ENCODE results near the gene LRP5.
"Not testable (repeated sequence)": the region's sequence is repeated elsewhere in the genome, so short reads cannot be mapped to it uniquely, and the experiment has no call there.

LRP5 gene

DNA sequence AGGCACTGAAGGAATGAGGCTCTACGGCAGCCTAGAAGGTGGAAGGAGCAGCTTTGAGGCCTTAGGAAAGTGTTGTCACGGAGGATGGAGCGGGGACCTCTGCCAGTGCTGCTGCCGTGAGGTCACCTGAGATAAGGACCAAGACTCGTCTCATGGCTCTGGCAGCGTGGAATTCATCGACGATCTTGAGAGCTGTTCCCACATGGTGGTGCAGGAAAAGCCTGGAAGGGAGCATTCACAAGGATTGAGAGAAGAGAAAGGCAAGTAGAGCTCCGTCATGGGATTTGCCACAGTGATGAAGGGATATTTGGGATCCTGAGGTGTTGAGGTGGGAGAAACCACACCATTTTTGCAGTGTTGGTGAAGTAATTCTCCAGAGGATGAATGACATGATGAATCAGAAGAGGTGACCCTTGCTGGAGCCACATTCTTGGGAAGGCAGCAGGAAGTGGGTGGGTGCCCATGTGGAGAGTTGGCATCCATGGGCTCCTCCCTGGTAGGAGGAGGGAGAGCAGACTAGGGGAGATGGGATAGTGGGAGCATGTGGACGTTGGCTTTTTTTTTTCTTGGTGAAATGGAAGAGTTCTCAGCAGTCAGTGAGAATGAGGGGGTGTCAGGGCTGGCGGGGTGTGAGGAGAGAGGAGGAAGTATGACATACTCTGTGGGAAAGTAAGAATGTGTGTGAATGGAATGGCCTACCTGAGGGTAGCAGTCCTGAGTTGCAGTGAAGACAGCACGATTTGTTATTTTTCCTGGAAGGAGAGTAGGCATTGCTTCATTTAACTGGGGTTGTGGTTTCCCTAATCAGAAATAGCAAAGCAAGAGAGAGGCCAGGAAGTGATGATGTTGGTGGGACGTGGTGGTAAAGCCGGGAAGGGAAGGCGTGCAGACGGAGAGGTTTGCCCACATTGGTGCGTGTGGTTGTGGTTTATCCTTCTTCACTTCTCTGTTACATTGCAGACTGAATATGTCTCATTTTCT is 159.3 kb downstream of the LRP5 start:
- no peak for DNase-seq

DNA sequence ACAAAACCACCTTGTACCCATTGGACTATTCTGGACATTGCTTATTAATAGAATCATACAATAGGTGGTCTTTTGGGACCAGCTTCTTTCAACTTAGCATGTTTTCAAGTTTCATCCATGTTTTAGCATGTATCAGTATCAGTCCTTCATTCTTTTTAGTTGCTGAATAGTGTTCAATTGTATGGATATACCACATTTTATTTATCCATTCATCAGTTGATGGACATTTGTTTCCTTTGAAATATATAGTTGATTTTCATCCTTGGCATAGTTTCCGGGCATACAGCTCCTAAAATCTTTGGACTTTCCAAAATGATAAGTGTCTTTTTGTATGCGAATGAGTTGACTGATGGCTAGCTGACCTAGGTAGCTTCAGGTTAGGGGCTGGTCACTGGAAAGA is 160.4 kb downstream of the LRP5 start:
- DNase-seq, result no peak

DNA sequence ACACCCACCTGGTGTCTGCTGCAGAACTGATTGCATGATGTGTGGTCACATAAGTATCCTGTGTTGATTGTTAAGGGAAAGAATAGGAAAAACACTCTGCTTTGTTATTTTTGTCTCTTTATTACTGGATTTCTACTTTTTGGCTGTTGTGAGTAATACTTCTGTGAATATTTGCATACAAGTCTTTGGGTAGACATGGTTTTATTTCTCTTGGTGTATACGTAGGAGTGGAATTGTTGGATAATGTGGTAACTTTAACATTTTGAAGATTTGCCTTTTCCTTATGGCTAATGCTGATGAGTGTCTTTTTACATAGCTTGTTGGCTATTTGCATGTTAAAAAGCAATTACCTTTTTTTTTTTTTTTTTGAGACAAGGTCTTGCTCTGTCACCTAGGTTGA is 161.3 kb downstream of the LRP5 start:
- no peak for DNase-seq

DNA sequence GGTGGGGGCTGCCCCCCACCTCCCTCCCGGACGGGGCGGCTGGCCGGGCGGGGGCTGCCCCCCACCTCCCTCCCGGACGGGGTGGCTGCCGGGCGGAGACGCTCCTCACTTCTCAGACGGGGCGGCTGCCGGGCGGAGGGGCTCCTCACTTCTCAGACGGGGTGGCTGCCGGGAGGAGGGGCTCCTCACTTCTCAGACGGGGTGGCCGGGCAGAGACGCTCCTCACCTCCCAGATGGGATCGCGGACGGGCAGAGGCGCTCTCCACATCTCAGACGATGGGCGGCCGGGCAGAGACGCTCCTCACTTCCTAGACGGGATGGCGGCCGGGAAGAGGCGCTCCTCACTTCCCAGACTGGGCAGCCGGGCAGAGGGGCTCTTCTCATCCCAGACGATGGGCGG is 163.2 kb downstream of the LRP5 start:
- DNase-seq, result not testable (repeated sequence)

- no peak for DNase-seq
Measured at GRCh38 chr11:68479390-68479789, 167.0 kb downstream of the LRP5 start.

- no peak for DNase-seq
Measured at GRCh38 chr11:68480193-68480592, 167.8 kb downstream of the LRP5 start.

DNA sequence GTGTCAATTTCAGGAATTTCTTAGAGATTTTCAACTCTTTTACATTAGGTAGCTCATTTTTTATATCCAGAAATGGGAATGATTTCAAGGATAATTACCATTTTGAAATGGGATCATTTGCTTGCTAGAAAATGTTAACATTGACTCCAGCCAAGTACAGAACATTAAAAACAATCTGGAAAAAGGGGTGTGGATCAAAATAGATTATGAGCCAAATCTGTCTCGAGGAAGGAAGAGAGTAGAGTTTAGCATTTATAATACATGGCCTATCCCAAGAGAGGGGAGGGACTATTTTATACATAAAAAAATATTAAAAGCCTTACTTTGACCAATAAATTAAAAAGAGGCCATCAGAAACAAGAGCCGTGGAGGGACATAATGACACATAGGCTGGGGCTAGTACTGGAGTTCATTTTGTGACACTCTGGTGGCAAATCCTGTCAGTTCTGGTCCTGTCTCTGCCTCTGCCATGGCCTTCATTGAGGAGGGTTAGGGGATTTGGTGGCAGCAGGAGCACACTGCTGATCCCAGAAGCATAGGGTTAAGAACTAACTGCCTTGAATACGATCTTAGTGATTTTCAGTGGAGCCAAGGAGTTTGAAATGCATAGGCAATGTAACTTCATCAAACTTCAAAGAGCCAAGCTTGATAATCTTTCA is 168.6 kb downstream of the LRP5 start:
- no peak for DNase-seq

DNA sequence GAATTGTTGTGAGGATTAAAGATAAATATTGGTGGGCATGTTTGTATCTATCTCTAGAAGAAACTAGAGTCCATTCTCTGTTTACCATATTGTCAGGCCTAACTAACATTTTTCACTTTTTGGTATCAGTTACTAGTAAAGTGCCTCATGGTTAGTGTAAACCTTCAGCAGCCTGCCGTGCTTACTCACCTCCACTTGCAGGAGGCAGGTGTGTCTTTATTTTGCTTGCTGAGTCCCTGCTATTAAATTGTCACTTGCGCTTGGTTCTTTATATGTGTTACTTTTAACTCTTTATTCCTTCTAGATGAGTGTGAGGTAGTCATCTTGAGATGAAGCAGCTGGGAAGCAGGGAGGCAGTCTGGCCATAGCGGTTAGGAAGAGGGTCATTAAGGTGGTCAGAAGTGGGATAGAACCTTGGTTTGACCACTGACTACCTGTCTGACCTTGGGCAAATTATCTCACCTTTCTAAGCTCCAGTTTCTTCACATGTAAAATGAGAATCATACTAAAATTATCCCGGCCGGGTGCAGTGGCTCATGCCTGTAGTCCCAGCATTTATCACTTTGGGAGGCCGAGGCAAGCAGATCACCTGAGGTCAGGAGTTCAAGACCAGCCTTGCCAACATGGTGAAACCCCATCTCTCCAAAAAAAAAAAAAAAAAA is 169.3 kb downstream of the LRP5 start:
- DNase-seq, result no peak

DNA sequence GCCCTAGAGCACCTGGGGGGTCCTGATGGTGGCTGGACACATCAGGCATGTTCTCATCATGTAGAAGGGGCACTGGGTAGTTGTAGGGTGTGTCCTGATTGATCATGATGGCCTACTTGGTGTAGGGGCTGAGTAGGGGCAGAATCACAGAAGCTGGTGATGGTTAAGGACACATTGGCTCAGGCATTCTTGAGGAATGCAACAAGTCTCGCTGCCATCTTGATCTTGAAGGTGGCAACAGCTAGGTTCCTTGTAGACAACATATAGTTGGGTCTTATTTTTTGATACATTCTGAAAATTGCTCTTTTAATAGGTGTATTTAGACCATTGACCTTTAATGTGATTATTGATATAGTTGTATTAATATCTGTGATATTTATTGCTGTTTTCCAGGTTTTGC is 176.2 kb downstream of the LRP5 start:
- DNase-seq, result no peak

DNA sequence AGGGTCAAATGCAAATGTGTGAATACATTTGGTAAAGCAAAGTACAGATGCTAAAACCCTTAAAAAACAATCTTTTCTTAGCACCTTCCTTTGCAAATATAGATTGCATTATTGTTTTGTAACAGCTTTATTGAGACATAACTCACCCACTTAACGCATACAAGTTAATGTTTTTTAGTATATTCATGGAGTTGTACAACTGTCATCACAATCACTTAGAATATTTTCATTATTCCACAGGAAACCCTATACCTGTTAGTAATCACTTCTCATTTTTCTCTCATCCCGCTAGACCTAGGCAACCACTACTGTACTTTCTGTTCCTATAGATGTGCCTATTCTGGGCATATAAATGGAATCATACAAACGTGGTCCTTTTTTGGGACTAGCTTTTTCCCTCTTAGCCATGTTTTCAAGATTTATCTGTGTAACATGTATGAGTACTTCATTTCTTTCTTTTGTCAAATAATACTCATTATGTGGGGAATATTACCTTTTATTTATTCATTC is 182.9 kb downstream of the LRP5 start:
- DNase-seq, result no peak

GRCh38 chr11:68495872-68496271 is 183.5 kb downstream of the LRP5 start:
- no peak for DNase-seq

DNA sequence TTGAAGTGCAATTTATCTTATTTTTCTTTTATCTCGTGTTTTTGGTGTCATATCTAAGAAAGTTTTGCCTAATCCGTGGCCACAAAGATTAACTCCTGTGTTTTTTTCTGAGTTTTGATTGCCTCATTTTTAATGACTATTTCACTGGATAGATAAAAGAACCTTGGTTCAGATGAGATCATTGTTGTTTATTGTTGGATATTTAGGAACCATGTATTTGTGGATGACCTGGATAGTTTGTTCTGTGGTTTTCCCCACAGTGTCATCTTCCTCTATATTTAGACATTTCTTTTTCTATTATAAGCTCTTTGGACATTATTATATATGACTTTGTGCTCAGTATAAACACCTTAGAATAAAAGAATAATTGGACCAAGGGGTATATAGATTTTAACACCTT is 185.4 kb downstream of the LRP5 start:
- no peak for DNase-seq

DNA sequence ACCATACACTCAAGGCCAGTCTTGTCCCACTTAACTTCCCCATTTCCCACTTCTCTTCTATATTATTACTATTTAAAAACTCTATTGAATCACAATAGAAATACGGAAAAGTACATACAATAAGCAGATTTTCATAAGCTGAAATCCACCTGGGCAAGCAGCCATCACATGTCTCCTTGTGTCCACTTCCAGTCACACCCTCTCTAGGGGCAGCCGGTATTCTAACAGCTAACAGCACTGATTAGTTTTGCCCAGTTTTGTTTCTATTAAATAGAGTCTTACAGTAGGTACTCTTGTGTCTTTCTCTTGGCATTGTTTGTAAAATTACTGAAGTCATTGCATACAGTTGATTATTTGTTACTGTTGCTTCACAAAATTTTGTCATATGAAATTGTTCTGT is 185.9 kb downstream of the LRP5 start:
- DNase-seq, result no peak
